GM10266 (cell line): Measurements from ENCODE around the gene TMEM164.

Source experiments
- DNase-seq: peaks from one replicate; pipeline ENCODE4 v3.0.0; 2012; ENCODE audit errors: extremely low spot score
- TF ChIP-seq, protein P1 (sequence below): IDR thresholded peaks from 2 replicates; pipeline ENCODE4 v1.5.1; 2012; ENCODE audit warnings: mild to moderate bottlenecking, low read depth; ENCODE audit not compliant: control insufficient read depth, insufficient read depth; ENCODE audit errors: missing control alignments

TMEM164 gene

DNA sequence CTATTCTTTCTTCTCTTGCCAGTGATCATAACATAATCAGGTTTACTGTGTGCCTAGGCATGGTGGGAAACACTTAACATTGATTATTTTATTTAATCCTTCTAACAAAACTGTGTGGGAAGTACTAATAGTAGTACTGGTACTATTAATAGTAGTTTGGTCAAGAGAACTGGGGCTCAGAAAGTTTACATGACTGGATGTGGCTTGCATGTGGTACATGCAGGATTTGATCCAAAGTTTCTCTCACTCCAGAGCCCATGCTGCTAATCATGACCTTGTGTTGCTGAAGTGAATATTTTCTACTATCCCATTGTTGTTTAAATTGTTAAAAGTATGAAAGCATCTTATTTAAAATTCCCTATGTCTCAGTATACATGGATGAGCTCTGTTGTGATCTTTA, 78.4 kb downstream of the TMEM164 start:
- no peak for DNase-seq
- TF ChIP-seq, protein P1, sequence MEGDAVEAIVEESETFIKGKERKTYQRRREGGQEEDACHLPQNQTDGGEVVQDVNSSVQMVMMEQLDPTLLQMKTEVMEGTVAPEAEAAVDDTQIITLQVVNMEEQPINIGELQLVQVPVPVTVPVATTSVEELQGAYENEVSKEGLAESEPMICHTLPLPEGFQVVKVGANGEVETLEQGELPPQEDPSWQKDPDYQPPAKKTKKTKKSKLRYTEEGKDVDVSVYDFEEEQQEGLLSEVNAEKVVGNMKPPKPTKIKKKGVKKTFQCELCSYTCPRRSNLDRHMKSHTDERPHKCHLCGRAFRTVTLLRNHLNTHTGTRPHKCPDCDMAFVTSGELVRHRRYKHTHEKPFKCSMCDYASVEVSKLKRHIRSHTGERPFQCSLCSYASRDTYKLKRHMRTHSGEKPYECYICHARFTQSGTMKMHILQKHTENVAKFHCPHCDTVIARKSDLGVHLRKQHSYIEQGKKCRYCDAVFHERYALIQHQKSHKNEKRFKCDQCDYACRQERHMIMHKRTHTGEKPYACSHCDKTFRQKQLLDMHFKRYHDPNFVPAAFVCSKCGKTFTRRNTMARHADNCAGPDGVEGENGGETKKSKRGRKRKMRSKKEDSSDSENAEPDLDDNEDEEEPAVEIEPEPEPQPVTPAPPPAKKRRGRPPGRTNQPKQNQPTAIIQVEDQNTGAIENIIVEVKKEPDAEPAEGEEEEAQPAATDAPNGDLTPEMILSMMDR: no peak

DNA sequence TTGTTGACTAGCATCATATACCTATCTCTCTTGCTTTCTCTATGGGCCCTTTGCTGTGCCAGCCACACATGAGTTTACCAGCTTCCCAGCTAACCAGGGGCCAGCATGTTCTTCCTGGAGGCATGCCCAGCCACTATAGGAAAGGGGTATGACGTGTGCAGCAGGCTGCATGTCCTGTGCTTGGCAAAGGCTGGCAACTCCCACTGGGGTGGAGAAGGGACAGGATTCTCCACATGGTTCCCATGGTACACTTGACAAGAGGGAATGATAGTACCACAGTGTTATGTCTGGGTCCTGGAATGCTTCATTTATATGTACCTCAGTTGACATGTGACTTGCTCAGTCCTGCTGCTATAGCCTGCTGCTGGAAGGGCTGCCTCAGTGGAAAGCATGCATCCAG, 78.8 kb downstream of the TMEM164 start:
- TF ChIP-seq, protein P1: no peak
- no peak for DNase-seq

DNA sequence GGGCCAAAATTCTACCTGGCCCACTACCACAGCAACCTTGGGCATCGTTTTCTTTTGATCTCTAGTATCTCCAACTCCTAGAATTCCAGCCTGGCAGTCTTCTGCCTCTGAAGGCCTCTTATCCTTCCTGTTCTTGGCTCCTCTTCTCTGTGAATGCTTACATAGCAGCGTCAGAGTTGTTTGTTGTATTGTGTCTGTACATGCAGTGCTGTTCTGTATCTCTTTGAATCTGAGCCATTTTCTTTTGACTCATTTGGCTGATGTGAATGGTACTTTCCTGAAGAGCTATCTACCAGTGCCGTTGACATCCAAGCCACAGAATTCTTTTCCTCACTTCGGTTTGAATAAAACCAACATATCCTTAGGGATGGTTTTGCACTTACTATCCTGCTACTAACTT, 79.2 kb downstream of the TMEM164 start:
- TF ChIP-seq, protein P1: no peak
- DNase-seq: no peak

DNA sequence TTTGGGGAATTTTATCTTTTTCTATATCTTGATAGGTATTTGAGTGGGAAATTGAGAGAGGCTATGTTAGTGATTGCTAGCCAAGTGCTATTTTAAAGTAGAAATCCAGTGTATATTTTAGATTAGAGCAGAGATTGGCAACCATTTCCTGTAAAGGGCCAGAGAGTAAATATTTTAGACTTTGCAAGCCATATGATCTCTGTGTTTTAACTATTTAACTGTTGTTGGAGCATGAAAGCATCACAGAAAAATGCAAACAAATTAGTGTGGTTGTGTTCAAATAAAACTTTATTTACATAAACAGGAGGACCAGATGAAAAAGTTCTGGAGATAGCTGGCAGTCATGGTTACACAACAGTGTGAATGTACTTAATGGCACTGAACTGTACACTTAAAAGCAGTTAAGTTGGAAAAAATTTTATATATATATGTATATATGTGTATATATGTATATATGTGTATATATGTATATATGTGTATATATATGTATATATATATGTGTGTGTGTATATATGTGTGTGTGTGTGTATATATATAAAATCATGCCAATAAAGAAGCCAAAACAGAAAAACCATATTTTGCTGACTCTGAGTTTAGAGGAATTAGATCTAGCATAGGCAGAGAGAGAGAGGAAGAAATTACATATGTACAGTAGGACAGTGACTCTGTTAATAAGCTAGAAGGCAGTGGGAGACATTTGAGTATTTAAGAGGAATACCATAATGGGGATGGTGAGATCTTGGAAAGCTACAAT, 83.4 kb downstream of the TMEM164 start:
- TF ChIP-seq, protein P1: no peak
- DNase-seq: no peak

DNA sequence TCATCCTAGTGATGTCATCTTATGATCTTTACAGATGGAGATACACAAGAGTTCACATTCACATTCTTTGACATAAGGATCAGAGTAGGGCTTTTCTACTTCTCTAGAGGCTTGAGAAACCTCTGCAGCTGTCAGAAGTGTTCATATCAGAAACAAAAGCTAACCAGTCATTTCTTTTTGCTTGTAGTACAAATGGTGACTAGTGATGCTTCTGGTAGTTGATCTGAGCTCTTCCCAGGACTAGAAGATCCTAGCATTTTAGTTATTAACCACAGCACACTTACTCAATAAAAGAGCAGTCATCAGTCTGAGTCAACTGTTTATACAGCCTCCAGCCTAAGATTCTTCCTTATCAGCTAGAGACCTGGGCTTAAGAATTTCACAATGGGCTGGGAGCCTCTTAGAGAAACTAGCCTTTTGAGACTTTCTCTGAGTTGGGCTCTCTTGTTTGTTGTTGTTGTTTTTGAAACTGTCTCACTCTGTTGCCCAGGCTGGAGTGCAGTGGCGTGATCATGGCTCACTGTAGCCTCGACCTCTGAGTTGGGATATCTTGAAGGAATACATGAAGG, 84.1 kb downstream of the TMEM164 start:
- DNase-seq: no peak
- TF ChIP-seq, protein P1: no peak

DNA sequence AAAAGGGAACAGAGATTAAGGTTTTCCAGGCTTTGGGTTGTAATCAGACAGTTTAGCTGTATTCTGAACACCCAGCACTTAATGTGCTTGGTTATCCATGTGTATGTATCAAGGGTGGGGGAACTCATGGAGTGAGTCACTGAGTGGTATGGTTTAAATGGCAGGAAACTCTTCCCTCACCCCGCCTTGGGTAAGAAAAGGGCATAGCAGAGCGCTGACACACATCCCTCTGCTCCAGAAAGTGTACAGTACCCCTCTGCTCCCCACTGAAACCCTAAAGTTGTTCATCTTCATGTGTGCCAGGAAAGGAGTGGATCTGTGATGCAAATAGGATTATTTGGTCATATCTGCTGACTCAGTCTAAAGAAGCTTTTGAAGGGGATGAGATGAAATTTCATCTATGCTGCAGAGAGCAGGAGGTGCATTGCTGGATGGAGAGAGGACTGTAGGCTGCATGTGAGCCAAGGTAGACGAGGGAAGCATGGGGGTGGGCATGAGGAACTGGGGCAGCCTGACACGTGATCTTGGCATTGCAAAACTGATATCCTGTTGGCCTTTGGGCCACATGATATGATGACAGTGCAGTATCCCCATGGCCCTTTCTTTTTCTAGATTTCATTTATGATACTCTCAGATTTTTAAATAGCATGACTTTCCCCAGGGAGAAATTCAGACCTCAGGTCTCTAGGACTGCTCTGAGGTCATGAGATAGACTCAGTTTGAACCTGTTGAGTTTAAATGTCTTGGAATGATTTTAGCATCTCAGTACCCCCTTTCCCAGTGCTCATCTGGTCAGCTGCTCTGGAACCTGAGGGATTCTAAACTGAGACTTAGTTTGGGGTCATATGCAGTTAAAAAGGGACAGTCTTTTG, 84.8 kb downstream of the TMEM164 start:
- DNase-seq: no peak
- TF ChIP-seq, protein P1: no peak
